Activated CD4-positive, CD25-positive, alpha-beta regulatory T cell (primary cell): ENCODE data around the gene TMEM106C.
"Not testable (repeated sequence)": the region's sequence is repeated elsewhere in the genome, so short reads cannot be mapped to it uniquely, and the experiment has no call there.

Experiments
- DNase-seq, 4 experiments: peaks; one replicate each; lab custom pipeline; 2025; lab: John Stamatoyannopoulos, UW

The TMEM106C gene

DNA sequence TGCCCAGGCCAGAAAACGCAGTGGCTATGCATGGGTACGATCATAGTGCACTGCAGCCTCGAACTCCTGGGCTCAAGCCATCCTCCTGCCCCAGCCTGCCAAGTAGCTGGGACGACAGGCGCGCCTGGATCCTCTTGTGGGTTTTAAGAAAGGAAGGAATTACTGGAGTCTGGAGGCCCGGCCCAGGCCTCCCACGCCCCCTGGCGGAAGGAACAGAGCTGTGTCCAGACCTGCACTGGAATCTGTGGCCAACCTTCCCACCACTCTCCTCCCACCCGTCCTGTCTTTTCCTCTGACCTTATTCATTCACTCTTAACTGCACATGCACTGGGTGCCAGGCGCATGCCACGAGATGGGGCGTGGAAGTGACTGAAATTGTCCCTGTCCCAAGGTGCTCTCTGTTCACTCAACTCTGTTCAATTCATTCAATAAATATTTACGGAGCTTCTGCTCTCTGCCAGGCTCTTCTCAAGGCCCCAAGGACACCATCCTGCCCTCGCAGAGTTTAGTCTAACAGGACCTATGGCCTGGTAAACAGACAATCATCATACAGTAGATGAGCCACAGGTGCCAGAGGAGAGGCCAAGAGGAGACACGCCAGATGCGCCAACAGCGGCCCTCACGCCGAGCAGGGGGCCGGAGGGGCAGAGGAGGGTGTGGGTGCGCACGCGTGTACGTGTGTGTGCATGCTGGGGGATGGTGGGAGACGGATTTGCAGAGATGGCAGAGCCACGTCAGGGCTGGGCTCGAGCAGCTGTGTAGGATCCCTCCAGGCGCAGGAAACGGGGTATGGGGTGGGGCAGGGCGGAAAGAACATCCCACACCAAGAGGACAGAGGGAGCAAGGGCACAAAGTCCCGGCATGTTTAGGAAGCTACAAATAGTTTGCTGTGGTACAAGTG lies 13.7 kb upstream of the TMEM106C start:
- DNase-seq = peak in 3 of 4 experiments; percentile 10 to 24 (median 17)

DNA sequence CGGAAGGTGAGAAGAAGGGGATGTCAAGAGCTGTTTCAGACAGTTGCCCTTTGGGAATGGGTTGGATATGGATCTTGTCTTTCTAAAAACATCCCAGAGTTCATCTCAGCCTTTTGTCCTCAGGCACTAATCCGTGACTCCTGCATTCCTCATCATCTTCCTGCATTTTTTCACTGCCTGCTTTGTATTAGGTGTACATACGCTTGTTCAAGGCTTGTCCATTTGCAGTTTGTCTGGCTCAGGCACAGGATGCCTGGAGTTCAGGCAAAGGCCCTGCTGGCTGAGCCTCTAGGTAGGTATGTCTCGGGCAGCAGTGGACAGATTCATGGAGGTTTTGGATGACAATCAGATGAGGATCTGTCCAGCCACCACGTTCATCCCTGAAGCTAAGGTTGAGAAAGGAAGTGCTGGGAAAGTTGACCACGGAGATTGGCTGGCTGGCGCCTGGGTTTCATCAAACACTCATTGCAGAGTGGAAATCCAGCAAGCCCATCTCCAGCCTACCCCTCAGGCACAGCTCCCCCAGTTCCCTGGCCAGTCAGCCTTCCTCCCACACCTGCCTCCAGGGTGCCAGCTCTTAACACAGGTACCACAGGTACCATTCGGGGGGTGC lies 12.4 kb upstream of the TMEM106C start:
- no peak for DNase-seq

DNA sequence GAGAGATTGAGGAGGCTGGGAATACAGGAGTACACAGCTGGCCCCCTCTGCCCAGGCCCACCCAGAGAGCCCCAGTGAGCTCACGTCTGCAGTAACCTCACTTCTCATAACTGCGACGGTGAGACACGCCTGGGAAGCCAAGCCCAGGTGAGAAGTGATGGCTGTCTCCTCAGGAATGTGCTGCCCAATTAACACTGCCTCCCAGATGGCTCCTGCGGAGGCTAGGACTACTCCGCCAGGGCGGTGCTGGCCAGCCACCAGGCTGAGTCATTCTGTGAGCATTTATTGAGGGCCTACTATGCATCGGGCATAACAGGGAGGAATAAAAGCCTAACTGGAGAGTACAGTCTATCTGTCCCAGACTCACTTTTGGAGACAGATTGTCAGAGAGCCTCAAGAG lies 9.3 kb upstream of the TMEM106C start:
- DNase-seq = no peak

DNA sequence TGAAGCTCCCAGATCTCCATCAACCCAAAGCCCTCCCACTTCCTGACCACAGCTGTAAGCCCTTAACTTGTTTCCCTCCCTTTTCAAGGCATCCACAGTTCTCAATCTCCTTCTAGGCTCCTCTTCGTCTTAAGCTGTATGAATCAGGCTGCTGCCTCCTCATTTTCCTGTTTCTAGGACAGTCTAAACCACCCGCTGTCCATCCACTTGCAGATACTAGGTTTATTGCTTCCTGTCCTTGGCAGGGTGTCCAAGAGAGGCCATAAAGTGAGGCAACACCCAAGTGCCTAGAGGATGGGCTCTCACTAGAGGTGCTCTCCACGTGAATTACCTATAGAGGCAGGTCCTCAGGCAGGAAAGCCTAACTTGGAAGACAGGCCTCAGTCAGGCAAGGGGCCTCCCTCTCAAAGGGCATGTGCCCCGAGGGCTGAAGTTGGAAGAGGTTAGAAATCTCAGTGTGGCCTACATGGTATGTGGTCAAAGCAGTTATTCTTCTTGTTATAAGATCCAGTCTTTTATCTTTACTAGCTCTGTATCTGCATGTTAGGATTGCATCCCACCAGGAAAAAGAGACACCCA lies 8.8 kb upstream of the TMEM106C start:
- DNase-seq = no peak

DNA sequence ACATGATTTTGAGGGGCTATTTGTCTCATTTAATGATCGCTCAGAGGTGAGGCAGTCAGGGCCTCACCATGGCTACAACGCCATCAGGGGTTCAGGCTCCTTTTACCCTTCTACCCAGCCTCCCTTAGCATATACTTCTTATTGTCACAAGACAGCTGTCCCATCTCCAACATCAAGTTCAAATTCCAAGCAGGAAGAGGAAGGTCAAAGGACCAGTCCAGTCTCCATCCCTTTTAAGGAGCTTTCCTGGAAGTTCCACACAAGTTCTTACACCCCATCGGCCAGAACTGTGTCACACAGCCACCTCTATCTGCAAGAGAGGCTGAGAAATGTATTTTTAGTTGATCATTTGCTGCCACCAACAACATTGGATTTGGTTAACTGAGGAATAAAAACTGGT lies 8.3 kb upstream of the TMEM106C start:
- no peak for DNase-seq

DNA sequence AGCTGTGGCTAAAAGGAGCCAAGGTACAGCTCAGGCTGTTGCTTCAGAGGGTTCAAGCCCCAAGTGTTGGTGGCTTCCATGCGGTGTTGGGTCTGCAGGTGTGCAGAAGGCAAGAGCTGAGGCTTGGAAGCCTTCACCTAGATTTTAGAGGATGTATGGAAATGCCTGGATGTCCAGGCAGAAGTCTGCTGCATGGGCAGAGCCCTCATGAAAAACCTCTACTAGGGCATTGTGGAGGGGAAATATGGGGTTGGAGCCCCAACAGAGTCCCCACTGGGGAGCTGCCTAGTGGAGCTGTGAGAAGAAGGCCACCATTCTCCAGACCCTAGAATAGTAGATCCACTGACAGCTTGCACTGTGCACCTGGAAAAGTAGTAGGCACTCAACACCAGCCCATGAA lies 5.7 kb upstream of the TMEM106C start:
- not testable (repeated sequence) for DNase-seq

DNA sequence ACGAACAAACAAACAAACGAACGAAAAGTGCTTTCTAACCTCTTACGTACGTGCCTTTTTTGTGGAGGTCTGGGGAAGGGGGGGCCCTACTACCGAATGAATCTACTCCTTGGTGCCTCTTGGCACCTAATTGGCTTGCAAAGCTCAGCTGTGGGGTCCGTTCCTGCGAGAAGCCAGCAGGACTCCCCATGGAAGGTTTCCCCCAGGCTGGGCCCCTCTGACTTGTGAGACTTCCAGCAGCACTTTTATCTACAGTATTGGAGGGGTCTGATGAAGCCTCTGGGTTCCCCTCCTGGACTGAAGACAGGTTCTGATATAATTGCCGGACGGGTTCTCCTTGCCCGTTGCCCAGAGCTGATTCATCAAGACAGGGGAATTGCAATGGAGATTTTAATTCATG lies 1.2 kb upstream of the TMEM106C start:
- no peak for DNase-seq

DNA sequence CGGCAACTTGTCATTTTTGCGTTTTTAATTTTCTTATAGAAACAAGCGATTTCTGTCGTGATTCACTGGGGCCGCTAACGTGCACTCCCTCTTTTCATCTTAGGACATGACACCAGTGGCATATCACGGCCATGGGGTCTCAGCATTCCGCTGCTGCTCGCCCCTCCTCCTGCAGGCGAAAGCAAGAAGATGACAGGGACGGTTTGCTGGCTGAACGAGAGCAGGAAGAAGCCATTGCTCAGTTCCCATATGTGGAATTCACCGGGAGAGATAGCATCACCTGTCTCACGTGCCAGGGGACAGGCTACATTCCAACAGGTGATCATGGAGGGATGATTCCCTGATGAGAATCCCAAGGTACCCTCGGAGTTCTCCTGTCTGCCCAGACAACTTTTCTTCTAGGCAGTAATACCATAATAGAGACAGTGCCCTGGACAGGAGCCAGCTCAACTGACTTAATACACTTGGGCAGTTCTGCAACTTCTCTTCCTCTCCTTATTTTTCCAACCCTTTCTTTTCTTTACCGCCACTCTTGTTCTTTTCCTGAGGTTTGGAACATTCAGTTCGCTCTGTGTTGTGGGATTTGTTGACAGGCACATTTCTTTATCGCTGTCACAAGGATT lies 821 bp downstream of the TMEM106C start:
- DNase-seq = no peak

DNA sequence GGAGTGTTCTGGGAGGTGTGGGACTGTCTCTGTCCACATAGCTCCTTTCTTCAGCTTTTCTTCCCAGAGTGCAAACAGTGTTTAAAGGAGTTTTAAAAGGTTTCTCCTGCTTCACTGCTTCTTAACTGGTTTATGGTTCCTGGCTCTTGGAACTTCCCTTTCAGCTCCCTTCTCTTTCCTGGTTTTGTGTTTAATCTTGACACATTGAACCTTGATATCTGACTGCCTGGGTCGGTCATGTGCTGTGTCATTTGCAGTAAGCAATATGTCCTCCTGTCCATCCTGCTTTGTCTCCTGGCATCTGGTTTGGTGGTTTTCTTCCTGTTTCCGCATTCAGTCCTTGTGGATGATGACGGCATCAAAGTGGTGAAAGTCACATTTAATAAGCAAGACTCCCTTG lies 2.2 kb downstream of the TMEM106C start:
- DNase-seq = no peak

DNA sequence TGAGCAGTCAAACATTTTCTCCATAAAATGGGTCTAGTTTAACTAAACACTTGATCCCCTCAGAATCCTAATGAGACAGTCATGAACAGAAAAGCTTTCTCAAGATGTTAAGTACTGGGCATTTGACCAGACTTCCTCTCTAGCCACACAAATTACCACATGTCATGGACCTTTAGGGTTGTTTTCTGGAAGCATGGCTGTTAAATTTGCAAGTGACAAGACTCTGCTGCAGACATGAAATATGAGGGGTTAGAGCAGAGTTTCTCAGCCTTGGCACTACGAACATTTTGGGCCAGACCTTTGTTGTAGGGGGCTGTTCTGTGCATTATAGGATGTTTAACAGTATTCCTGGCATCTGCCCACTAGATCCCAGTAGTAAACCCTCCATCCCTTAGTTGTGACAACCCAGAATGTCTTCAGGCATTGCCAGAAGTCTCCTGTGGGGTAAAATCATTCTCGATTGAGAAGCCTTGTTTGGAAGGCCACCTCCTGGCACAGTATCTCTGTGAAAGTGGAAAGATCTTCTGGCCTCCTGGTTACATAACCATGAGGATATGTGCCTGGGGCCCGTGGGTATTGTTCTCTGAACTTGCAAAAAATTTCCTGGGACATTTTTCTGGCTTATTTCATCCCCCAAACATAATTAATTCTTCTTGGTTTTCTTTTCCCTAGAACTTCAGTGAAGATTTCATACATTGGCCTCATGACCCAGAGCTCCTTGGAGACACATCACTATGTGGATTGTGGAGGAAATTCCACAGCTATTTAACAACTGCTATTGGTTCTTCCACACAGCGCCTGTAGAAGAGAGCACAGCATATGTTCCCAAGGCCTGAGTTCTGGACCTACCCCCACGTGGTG lies 4.3 kb downstream of the TMEM106C start:
- no peak for DNase-seq

DNA sequence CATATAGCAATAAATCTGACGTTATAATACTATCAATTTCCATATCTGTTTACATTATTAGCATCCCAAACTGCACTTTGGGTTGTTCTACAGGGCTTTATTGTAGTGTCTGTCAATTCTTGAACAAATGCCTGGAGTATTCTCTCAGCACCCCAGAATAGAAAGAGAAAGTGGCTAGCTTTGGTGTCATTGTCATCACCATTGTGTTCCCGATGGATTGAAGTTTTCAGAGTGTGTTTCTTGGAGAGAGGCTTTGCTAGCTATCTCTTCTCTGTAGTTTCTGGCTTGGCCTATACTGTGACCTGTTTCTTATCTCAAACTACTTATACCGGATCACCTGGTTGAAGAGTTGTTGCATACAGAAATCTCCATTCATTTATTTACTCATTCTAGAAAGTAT lies 6.4 kb downstream of the TMEM106C start:
- no peak for DNase-seq

DNA sequence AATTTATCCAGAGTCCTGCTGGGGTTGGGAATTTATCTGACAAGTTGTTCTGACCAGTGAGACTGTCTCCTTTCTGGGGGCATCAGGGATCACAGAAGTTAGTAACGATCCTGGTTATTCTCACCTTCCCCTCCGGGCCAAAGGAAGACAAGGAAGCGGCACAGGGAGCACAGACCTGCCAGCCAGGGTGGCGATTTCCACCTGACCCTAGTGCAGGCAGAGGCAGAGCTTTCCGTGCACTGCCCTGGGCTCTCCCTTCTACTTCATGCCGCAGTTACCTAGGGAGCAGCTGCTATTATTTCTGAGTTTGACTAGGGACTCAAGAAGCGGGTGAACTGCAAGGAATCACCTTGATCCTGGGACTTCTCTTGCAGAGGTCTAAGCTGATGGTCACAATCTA lies 7.4 kb downstream of the TMEM106C start:
- DNase-seq = no peak

DNA sequence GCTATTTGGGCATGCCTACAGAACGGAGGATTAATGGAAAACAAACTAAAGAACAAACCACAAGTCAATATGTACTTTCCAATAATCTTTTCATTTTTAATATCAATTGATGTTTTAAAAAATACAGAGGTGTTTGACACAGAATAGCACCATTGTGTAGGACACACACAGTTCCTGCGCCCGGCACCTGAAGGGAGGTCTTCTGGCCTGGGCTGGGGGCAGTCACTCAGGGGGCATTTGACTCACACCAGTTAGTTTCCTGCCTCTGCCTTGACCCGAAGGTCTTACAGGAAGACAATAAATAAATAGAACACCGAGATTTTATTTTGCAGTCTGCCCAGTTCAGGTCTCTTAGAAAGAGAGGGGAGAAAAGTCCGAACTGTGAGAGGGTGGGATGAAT lies 9.5 kb downstream of the TMEM106C start:
- DNase-seq = no peak

DNA sequence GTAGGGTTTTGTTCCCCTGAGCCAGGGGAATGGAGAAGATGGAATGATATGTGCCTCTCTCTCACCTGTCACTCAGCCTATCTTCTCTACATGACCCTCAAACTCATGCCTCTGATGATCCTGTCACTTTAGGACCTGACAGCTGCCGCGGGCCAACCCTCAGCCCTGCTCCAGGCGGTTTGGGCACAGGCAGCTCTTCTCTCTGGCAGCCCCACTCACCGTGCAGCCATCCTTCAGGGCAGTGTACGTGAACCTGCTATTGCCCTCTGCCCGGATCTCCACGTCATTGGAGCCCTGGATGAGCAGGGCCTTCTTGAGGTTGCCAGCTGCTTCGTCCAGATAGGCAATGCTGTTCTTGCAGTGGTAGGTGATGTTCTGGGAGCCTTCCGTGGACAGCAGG lies 10.5 kb downstream of the TMEM106C start:
- no peak for DNase-seq

DNA sequence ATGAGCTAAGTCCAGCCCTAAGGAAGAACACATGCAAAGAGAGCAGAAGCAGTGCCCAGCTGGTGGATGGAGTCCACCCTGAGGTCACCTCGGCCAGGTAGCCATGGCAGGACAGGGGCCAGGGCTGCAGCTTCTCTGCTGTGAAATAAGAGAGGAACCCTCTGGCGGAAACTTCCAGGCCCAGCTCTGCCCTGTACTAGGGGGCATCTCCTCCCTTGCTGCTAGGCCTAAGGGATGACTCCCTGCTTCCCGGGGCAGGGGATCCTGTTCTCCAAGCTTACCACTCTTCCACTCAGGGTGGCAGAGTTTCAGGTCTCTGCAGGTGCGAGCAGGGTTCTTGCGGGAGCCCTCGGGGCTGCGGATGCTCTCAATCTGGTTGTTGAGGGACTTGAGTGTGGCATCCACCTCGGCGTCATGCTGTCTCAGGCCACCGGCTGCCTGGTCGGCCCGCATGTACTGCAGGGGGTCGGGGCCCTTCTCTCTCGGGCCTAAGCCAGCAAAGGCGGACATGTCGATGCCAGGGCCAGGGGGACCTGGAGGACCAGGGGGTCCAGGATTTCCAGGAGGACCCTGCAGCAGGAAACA lies 11.7 kb downstream of the TMEM106C start:
- DNase-seq = no peak

DNA sequence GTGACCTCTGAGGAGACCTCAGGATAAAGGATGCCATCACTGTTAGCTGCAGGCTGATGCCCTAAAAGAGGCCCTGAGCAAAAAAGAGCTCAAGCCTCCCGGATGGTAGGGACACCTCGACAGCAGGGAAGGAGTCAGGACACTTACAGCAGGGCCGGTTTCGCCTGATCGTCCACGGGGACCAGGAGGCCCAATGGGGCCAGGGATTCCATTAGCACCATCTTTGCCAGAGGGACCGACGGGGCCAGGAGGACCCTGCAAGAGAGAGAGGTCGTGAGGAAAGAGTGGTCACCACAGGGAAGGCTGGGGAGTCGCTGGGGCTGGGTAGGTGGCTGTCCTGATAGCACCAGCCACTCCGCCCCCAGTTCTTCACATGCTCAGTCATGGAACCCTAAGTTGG lies 12.4 kb downstream of the TMEM106C start:
- no peak for DNase-seq

DNA sequence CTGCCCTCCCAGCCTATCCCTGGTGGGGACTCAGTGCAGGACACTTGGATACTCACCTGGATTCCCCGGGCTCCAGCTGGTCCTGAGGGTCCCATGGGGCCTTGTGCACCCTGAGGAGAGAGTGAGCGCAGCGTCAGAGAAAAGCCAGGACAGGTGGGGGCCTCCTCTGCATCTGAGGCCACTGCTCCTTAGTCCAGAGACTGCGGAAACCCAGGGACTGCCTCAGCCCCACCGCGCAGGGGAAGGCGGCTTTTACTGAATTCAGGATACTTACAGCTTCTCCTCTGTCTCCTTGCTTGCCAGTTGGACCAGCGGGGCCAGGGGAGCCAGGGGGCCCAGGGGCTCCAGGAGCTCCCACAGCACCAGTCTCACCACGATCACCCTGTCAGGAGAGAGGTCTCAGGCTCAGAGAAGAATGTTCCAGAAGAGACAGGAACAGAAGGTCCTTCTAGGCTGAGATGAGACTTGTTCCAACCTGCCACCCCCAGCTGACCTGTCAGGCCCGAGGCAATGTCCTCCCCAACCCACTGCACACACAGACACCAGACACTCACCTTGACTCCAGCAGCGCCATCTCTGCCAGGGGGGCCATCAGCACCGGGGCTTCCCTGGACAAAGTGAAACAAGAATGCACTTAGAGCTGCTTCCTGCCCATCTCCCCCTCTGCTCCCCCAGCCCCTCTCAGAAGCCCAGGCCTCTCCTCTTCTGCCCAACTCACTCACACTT lies 13.8 kb downstream of the TMEM106C start:
- DNase-seq = no peak

DNA sequence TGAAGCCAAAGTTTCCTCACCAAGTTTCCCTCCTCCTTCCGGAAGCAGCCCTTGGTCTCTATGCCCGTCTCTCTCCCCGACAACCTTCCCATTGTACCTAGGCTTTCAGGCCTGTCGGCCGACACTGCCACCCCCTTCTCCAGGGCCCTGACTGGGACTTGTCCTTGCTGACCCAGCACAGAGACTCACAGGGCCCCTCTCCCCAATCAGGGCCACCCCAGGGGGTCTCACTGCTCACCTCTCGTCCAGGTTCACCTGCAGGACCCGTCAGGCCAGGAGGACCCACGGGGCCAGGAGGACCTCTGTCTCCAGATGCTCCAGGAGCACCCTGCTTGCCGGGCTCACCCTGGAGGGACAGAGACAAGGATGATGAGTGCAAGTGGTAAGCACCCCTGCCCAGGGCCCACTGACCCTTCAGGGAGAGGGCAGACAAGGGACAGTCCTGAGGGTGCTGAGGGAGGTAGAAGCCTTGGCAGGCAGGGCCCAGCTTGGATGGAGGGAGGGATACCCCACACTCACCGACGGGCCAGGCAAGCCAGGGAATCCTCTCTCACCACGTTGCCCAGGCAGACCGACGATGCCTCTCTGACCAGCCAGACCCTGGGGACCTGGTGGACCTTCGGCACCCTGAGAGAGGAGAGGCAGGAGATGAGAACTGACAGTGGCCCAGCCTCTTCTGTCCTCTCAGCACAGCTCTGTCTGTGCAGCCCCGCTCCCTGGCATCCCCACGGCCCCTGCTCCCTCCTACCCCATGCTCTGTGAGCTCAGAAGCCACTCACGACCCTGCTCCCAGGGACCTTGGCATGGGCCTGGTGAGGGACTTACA lies 14.6 kb downstream of the TMEM106C start:
- DNase-seq = no peak

DNA sequence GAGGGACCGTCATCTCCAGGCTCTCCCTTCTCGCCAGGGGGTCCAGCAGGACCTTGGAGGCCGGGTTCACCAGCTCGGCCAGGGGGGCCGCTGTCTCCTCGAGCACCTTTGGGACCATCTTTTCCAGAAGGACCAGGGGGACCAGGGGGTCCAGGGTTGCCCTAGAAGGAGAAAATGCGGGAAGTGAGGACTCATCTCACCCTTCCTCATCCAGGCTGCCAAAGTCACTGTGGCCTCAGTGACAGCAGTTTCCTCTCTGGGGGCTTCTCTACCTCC lies 15.1 kb downstream of the TMEM106C start:
- no peak for DNase-seq

DNA sequence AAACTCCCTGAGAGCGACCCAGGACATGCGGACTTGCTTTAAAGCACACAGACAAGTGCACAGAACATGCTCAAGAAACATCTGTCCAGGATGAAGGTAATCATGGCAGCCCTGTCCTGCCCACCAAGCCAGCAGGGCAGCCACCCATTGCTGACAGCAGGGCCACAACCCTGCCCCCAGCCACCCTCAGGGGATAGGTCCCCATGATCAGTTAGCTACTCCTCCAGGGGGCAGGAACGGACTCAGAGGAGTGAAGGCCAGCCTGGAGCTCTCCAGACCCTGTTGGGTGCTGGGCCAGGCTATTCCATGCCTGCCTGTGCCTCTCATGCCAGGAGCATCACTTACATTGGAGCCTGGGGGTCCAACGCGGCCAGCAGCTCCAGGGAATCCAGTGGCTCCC lies 15.8 kb downstream of the TMEM106C start:
- DNase-seq = no peak
